Activated CD4-positive, alpha-beta T cell treated with anti-CD3 and anti-CD28 coated beads, Interleukin-2, amount 50 U/mL, for 16 hours (primary cell): ENCODE data around the gene GXYLT2.
"Not testable (repeated sequence)": the region's sequence is repeated elsewhere in the genome, so short reads cannot be mapped to it uniquely, and the experiment has no call there.

Experiments
- DNase-seq: peaks from one replicate; pipeline ENCODE4 v3.0.0-alpha.2; 2020

GXYLT2 gene

GRCh38 chr3:72976281-72976741 lies 88.5 kb downstream of the GXYLT2 start:
- no peak for DNase-seq

GRCh38 chr3:72977060-72977808 lies 89.4 kb downstream of the GXYLT2 start:
- peak; percentile 65 for DNase-seq

- DNase-seq: no peak
Observed at GRCh38 chr3:72982609-72983366, 94.9 kb downstream of the GXYLT2 start.

- no peak for DNase-seq
Observed at GRCh38 chr3:72985576-72985975, 97.7 kb downstream of the GXYLT2 start.

GRCh38 chr3:72990701-72991395 lies 103.0 kb downstream of the GXYLT2 start:
- DNase-seq: no peak

- DNase-seq: no peak
Observed at GRCh38 chr3:72991522-72991921, 103.7 kb downstream of the GXYLT2 start.

GRCh38 chr3:72993391-72993790 lies 105.5 kb downstream of the GXYLT2 start:
- no peak for DNase-seq

- DNase-seq: no peak
Observed at GRCh38 chr3:72995337-72995736, 107.5 kb downstream of the GXYLT2 start.

- DNase-seq: no peak
Observed at GRCh38 chr3:72996121-72996472, 108.3 kb downstream of the GXYLT2 start.

- DNase-seq: peak; percentile 91
Observed at GRCh38 chr3:72996473-72997333, 108.9 kb downstream of the GXYLT2 start, which contains the start of gene PPP4R2. TSS of gene PPP4R2 (plus strand) at chr3:72996811. CDS start at chr3:72997038, 227 bp downstream.

GRCh38 chr3:72997421-72997961 lies 109.6 kb downstream of the GXYLT2 start:
- DNase-seq: peak; percentile 62

- DNase-seq: no peak
Observed at GRCh38 chr3:72998466-72998865, 110.6 kb downstream of the GXYLT2 start.

GRCh38 chr3:72999951-73000350 lies 112.1 kb downstream of the GXYLT2 start:
- DNase-seq: peak; percentile 41

GRCh38 chr3:73003050-73003449 lies 115.2 kb downstream of the GXYLT2 start:
- not testable (repeated sequence) for DNase-seq

- no peak for DNase-seq
Observed at GRCh38 chr3:73004316-73004715, 116.5 kb downstream of the GXYLT2 start.

GRCh38 chr3:73007992-73008712 lies 120.3 kb downstream of the GXYLT2 start:
- no peak for DNase-seq

GRCh38 chr3:73009008-73009407 lies 121.2 kb downstream of the GXYLT2 start:
- no peak for DNase-seq

GRCh38 chr3:73009750-73010149 lies 121.9 kb downstream of the GXYLT2 start:
- DNase-seq: no peak

- DNase-seq: no peak
Observed at GRCh38 chr3:73010158-73010557, 122.3 kb downstream of the GXYLT2 start.

GRCh38 chr3:73018298-73018697 lies 130.5 kb downstream of the GXYLT2 start:
- no peak for DNase-seq

- no peak for DNase-seq
Observed at GRCh38 chr3:73018790-73019441, 131.1 kb downstream of the GXYLT2 start.
